ENCODE results near the gene TMEM74B. TPM values are rescaled to one million over a fixed set of nuclear protein-coding genes. Genes with fewer than 3 reads are reported as not detected.

Gene TMEM74B
- polyA plus RNA-seq, 3 donors, result not detected

- no peak overlapping the region for H3K9ac ChIP-seq (ENCODE audit: insufficient read depth, low read length, poor library complexity, severe bottlenecking)
- H3K9me3 ChIP-seq (replicated peaks in 1 of 2; ENCODE audit: control insufficient read depth in 1 of 2, insufficient read depth in 1 of 2, low read length in 2 of 2), result no peaks in the 10 kb centered on the region
- H3K36me3 ChIP-seq (replicated peaks in 1 of 2; ENCODE audit: control insufficient read depth in 1 of 2, insufficient read depth in 2 of 2, low read length in 2 of 2), result peaks cover 11 to 40% of the 10 kb centered on the region in 2 donors
- no peak overlapping the region for H3K27ac Mint-ChIP-seq
- H3K27ac ChIP-seq (ENCODE audit: low read depth in 1 of 2, low read length in 2 of 2), result no peak overlapping the region
- no peak overlapping the region for H2AFZ ChIP-seq (ENCODE audit: insufficient read depth, low read depth, low read length, poor library complexity, severe bottlenecking)
- peaks cover 42% of the 10 kb centered on the region in 2 donors for H3K36me3 Mint-ChIP-seq
- whole genome bisulfite sequencing (ENCODE audit: insufficient coverage), result 91% methylated on average over 5 of the region's 5 CpGs
- no peak overlapping the region for H3K4me2 ChIP-seq (replicated peaks; ENCODE audit: extremely low read depth, low read length, poor library complexity, severe bottlenecking)
- peaks cover 0 to 2% (median 0%) of the 10 kb centered on the region in 7 donors for H3K9me3 Mint-ChIP-seq
- intact Hi-C loops (cut with micrococcal nuclease), result no loop called here
- TF ChIP-seq CTCF (IDR thresholded peaks at IDR 0.05), result no peak
- H3K27me3 ChIP-seq (ENCODE audit: control insufficient read depth in 2 of 2, insufficient read depth in 2 of 2, low read length in 2 of 2), result peaks cover 0 to under 1% of the 10 kb centered on the region in 2 donors
- H3K27me3 Mint-ChIP-seq (ENCODE audit: low read depth in 3 of 3), result peaks cover 2 to 8% (median 6%) of the 10 kb centered on the region in 3 donors
- no peaks in the 10 kb centered on the region for H4K20me1 ChIP-seq (ENCODE audit: insufficient read depth, low read length)
- H3K4me3 ChIP-seq (replicated peaks in 1 of 3; ENCODE audit: low read depth in 2 of 3, low read length in 3 of 3), result no peak overlapping the region
- no peaks in the 10 kb centered on the region for H3K79me2 ChIP-seq (ENCODE audit: insufficient read depth, low read length)
- peaks cover 6 to 7% of the 10 kb centered on the region in 2 donors for H3K4me1 ChIP-seq (ENCODE audit: control insufficient read depth in 1 of 2, insufficient read depth in 2 of 2, low read length in 2 of 2)
- peaks cover 7% of the 10 kb centered on the region for H3K4me1 Mint-ChIP-seq
- no peak for DNase-seq
- H3K4me3 Mint-ChIP-seq, result no peak overlapping the region
Observed at GRCh38 chr20:1177680-1178079, 7.1 kb downstream of the TMEM74B start.

DNA sequence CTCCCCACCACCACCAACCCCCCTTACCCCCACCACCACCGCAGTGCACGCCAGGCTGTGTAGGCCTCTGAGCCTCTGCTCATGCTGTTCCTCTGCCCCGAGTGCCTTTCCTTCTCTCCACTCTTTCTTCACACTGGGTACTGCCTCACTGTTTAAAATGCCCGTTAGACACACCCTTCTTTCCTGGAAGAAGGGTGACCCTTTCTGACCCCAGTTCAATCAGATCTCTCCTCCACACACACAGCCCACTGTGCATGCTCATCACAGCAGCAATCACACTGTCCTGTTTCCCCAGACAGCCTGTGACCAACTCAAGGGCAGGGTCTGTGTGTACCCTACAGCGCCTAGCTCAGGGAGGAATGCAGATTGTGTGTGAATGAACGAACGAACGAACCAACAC is 10.0 kb downstream of the TMEM74B start:
- no peaks in the 10 kb centered on the region for H3K4me1 Mint-ChIP-seq
- Histone ChIP-seq H3K9ac (ENCODE audit: insufficient read depth, low read length, poor library complexity, severe bottlenecking) (no peak overlapping the region), H3K27ac (ENCODE audit: low read depth in 1 of 2, low read length in 2 of 2) (no peak overlapping the region), H3K27me3 (ENCODE audit: control insufficient read depth in 2 of 2, insufficient read depth in 2 of 2, low read length in 2 of 2) (no peaks in the 10 kb centered on the region), H2AFZ (ENCODE audit: insufficient read depth, low read depth, low read length, poor library complexity, severe bottlenecking) (no peak overlapping the region), H3K4me1 (ENCODE audit: control insufficient read depth in 1 of 2, insufficient read depth in 2 of 2, low read length in 2 of 2) (no peaks in the 10 kb centered on the region), H3K4me2 (replicated peaks; ENCODE audit: extremely low read depth, low read length, poor library complexity, severe bottlenecking) (no peak overlapping the region), H3K36me3 (replicated peaks in 1 of 2; ENCODE audit: control insufficient read depth in 1 of 2, insufficient read depth in 2 of 2, low read length in 2 of 2) (peaks cover 26 to 68% of the 10 kb centered on the region in 2 donors), H3K79me2 (ENCODE audit: insufficient read depth, low read length) (no peaks in the 10 kb centered on the region), H3K4me3 (replicated peaks in 1 of 3; ENCODE audit: low read depth in 2 of 3, low read length in 3 of 3) (no peak overlapping the region), H3K9me3 (replicated peaks in 1 of 2; ENCODE audit: control insufficient read depth in 1 of 2, insufficient read depth in 1 of 2, low read length in 2 of 2) (no peaks in the 10 kb centered on the region), H4K20me1 (ENCODE audit: insufficient read depth, low read length) (peaks cover 4% of the 10 kb centered on the region)
- intact Hi-C loops (cut with micrococcal nuclease), result no loop called here
- DNase-seq, result no peak
- H3K27ac Mint-ChIP-seq, result no peak overlapping the region
- H3K9me3 Mint-ChIP-seq, result peaks cover 0 to 2% (median 0%) of the 10 kb centered on the region in 7 donors
- no peak overlapping the region for H3K4me3 Mint-ChIP-seq
- TF ChIP-seq CTCF (IDR thresholded peaks at IDR 0.05), result no peak
- H3K27me3 Mint-ChIP-seq (ENCODE audit: low read depth in 3 of 3), result peaks cover 0 to 4% (median 0%) of the 10 kb centered on the region in 3 donors
- H3K36me3 Mint-ChIP-seq, result peaks cover 62 to 63% of the 10 kb centered on the region in 2 donors
- WGBS (ENCODE audit: insufficient coverage), result 99% methylated on average over 7 of the region's 8 CpGs

Measured in CD14-positive monocyte (primary cell).